Keratinocyte (primary cell): ENCODE results near the gene ABCC4.
"Not testable (repeated sequence)": the region's sequence is repeated elsewhere in the genome, so short reads cannot be mapped to it uniquely, and the experiment has no call there.

Source experiments
- EZH2 ChIP-seq: IDR thresholded peaks from one replicate; pipeline ENCODE4 v1.6.1; 2012; ENCODE audit warnings: inconsistent platforms, mild to moderate bottlenecking, low read length, moderate library complexity
- TF ChIP-seq, protein P1 (sequence below), 3 experiments: IDR thresholded peaks in 1 of 3; conservative IDR thresholded peaks in 1 of 3; optimal IDR thresholded peaks in 1 of 3; 2 replicates in 2 of 3; 3 replicates in 1 of 3; pipeline versions ENCODE3 to v1.5.1; 2011; ENCODE audit warnings: low read length in 3 of 3, mild to moderate bottlenecking in 3 of 3, moderate library complexity in 2 of 3, control low read depth in 1 of 3, inconsistent platforms in 1 of 3; ENCODE audit not compliant: insufficient read depth in 2 of 3; ENCODE audit errors: extremely low read depth in 1 of 3

DNA sequence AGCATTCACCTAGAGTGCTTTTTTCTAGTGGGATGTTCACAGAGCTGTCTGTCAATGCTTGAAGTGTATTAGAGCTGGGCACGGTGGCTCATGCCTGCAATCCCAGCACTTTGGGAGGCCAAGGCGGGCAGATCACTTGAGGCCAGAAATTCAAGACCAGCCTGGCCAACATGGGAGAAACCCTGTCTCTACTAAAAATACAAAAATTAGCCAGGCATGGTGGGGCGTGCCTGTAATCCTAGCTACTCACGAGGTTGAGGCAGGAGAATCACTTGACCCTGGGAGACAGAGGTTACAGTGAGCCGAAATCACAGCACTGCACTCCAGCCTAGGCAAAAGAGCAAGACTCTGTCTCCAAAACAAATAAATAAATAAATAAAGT lies 108.7 kb downstream of the ABCC4 start:
- TF ChIP-seq, protein P1, sequence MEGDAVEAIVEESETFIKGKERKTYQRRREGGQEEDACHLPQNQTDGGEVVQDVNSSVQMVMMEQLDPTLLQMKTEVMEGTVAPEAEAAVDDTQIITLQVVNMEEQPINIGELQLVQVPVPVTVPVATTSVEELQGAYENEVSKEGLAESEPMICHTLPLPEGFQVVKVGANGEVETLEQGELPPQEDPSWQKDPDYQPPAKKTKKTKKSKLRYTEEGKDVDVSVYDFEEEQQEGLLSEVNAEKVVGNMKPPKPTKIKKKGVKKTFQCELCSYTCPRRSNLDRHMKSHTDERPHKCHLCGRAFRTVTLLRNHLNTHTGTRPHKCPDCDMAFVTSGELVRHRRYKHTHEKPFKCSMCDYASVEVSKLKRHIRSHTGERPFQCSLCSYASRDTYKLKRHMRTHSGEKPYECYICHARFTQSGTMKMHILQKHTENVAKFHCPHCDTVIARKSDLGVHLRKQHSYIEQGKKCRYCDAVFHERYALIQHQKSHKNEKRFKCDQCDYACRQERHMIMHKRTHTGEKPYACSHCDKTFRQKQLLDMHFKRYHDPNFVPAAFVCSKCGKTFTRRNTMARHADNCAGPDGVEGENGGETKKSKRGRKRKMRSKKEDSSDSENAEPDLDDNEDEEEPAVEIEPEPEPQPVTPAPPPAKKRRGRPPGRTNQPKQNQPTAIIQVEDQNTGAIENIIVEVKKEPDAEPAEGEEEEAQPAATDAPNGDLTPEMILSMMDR (optimal IDR thresholded peaks at IDR 0.05 in 1 of 3, IDR thresholded peaks at IDR 0.05 in 1 of 3, conservative IDR thresholded peaks at IDR 0.05 in 1 of 3; ENCODE audit: extremely low read depth in 1 of 3, insufficient read depth in 2 of 3, low read length in 3 of 3) = not testable (repeated sequence)
- TF ChIP-seq EZH2 = not testable (repeated sequence)
